GM12878 (cell line): ENCODE measurements around the gene DBN1. TPM values are rescaled to one million over a fixed set of nuclear protein-coding genes. Genes with fewer than 3 reads are reported as not detected.

ENCODE experiments used
- BCL11A ChIP-seq: IDR thresholded peaks from 2 replicates; pipeline ENCODE4 v1.6.1; 2011; ENCODE audit warnings: low read depth, low read length
- CHD2 ChIP-seq: IDR thresholded peaks from 2 replicates; pipeline ENCODE4 v1.6.1; 2011; ENCODE audit warnings: low read depth, low read length, improper control_type of control experiment, borderline replicate concordance
- E2F4 ChIP-seq: IDR thresholded peaks from 2 replicates; pipeline ENCODE4 v1.6.1; 2012; ENCODE audit warnings: low read depth, low read length, improper control_type of control experiment
- EP300 ChIP-seq, 2 experiments: fragments of 150-350 bp in 1 of 2; IDR thresholded peaks; 2 replicates each; pipeline ENCODE4 v1.6.1; 2011 to 2012; ENCODE audit warnings: low read depth in 2 of 2, low read length in 2 of 2, borderline replicate concordance in 1 of 2, improper control_type of control experiment in 1 of 2, inconsistent platforms in 1 of 2; ENCODE audit not compliant: control insufficient read depth in 1 of 2
- HDAC2 ChIP-seq: fragments of 200-600 bp; sonication (generic); IDR thresholded peaks from 2 replicates; pipeline ENCODE4 v1.6.1; 2017
- HDAC6 ChIP-seq: fragments of 200-600 bp; sonication (generic); IDR thresholded peaks from one replicate; pipeline ENCODE4 v1.8.0; 2017; ENCODE audit warnings: antibody characterized with exemption; ENCODE audit not compliant: unreplicated experiment
- LARP7 ChIP-seq: fragments of 450-650 bp; IDR thresholded peaks from 2 replicates; pipeline ENCODE4 v1.6.1; 2017; ENCODE audit warnings: mild to moderate bottlenecking
- NFIC ChIP-seq: IDR thresholded peaks from 2 replicates; pipeline ENCODE4 v1.6.1; 2012; ENCODE audit warnings: low read depth, mild to moderate bottlenecking, inconsistent platforms, low read length, moderate library complexity
- NR2C2 ChIP-seq: IDR thresholded peaks from 2 replicates; pipeline ENCODE4 v1.6.1; 2011; ENCODE audit warnings: borderline replicate concordance, low read depth; ENCODE audit not compliant: control insufficient read depth, insufficient read length
- PML ChIP-seq: IDR thresholded peaks from 2 replicates; pipeline ENCODE4 v1.6.1; 2012; ENCODE audit warnings: low read length, inconsistent platforms
- RAD21 ChIP-seq: IDR thresholded peaks from 2 replicates; pipeline ENCODE4 v1.6.1; 2011; ENCODE audit warnings: mild to moderate bottlenecking, low read depth, low read length, moderate library complexity; ENCODE audit not compliant: insufficient read depth
- RBBP5 ChIP-seq: fragments of 200-600 bp; sonication (generic); conservative IDR thresholded peaks from 2 replicates; pipeline ENCODE4 v1.6.1; 2016
- REST ChIP-seq: IDR thresholded peaks from 2 replicates; pipeline ENCODE4 v1.6.1; 2012; ENCODE audit warnings: mild to moderate bottlenecking, low read depth, low read length
- RUNX3 ChIP-seq: IDR thresholded peaks from 2 replicates; pipeline ENCODE4 v1.6.1; 2012; ENCODE audit warnings: low read length, inconsistent platforms
- TBL1XR1 ChIP-seq: IDR thresholded peaks from 2 replicates; pipeline ENCODE4 v1.6.1; 2012; ENCODE audit warnings: low read depth, low read length, improper control_type of control experiment
- USF2 ChIP-seq: IDR thresholded peaks from 2 replicates; pipeline ENCODE4 v1.6.1; 2011; ENCODE audit warnings: low read depth, low read length, improper control_type of control experiment, borderline replicate concordance
- YBX1 ChIP-seq: fragments of 450-650 bp; IDR thresholded peaks from 2 replicates; pipeline ENCODE4 v1.6.1; 2016; ENCODE audit warnings: antibody characterized with exemption
- ZNF622 ChIP-seq: fragments of 450-650 bp; IDR thresholded peaks from 2 replicates; pipeline ENCODE4 v1.6.1; 2017; ENCODE audit warnings: mild to moderate bottlenecking, inconsistent platforms
- ZZZ3 ChIP-seq: IDR thresholded peaks from 2 replicates; pipeline ENCODE4 v1.6.1; 2011; ENCODE audit warnings: low read depth; ENCODE audit not compliant: control insufficient read depth, insufficient read length
- polyA plus RNA-seq, 11 experiments: library from polyadenylated mRNA; depleted of rRNA in 4 of 11; unstranded in 6 of 11; stranded (reverse) in 5 of 11; fragments of >200 nt; fragmentation: Nextera tagmentation in 4 of 11; fragmentation: Illumina TruSeq in 1 of 11; extraction: Ambion mirVana in 4 of 11; extraction: Trizol in 1 of 11; gene quantifications; 1 replicate in 1 of 11; 2 replicates in 10 of 11; pipeline versions ENCODE4 v1.2.1 to v1.2.3, GENCODE V29; 2011 to 2016; ENCODE audit warnings: inconsistent platforms in 2 of 11, missing spikeins in 2 of 11, low read depth in 1 of 11
- total RNA-seq, 4 experiments: library from RNA; depleted of rRNA in 3 of 4; stranded (reverse); fragments of >200 nt in 3 of 4; fragmentation: Illumina TruSeq in 1 of 4; extraction: Trizol in 1 of 4; gene quantifications; 2 replicates each; pipeline versions ENCODE4 v1.2.1 to v1.2.3, GENCODE V29; 2013 to 2021
- TF ChIP-seq, protein P1 (sequence below): fragments of 450-650 bp; IDR thresholded peaks from 2 replicates; pipeline ENCODE4 v1.6.1; 2018; ENCODE audit warnings: borderline replicate concordance, mild to moderate bottlenecking; ENCODE audit not compliant: partially characterized antibody
- TF ChIP-seq, protein P2 (sequence below): fragments of 450-650 bp; IDR thresholded peaks from 2 replicates; pipeline ENCODE4 v1.6.1; 2017; ENCODE audit warnings: mild to moderate bottlenecking

DBN1 gene
- total and polyA plus RNA-seq, 10 of the 15 experiments (the other 5 are each of a cell fraction or from before 2014, with no cell fraction given): 0.18 to 81.0 (median 27.9) TPM

- TF ChIP-seq, protein P1, sequence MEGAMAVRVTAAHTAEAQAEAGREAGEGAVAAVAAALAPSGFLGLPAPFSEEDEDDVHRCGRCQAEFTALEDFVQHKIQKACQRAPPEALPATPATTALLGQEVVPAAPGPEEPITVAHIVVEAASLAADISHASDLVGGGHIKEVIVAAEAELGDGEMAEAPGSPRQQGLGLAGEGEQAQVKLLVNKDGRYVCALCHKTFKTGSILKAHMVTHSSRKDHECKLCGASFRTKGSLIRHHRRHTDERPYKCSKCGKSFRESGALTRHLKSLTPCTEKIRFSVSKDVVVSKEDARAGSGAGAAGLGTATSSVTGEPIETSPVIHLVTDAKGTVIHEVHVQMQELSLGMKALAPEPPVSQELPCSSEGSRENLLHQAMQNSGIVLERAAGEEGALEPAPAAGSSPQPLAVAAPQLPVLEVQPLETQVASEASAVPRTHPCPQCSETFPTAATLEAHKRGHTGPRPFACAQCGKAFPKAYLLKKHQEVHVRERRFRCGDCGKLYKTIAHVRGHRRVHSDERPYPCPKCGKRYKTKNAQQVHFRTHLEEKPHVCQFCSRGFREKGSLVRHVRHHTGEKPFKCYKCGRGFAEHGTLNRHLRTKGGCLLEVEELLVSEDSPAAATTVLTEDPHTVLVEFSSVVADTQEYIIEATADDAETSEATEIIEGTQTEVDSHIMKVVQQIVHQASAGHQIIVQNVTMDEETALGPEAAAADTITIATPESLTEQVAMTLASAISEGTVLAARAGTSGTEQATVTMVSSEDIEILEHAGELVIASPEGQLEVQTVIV: no peak
- no peak for TF ChIP-seq ZNF622
- TF ChIP-seq ZZZ3: no peak
- no peak for TF ChIP-seq USF2
- no peak for TF ChIP-seq HDAC6
- no peak for TF ChIP-seq LARP7
- TF ChIP-seq RBBP5: no peak
- no peak for TF ChIP-seq NFIC
- no peak for TF ChIP-seq YBX1
- TF ChIP-seq E2F4: no peak
- TF ChIP-seq REST: no peak
- TF ChIP-seq PML: no peak
- TF ChIP-seq RUNX3: no peak
- TF ChIP-seq BCL11A: no peak
- TF ChIP-seq HDAC2: no peak
- TF ChIP-seq EP300 (IDR thresholded peaks at IDR 0.05; ENCODE audit: borderline replicate concordance in 1 of 2, control insufficient read depth in 1 of 2, low read depth in 2 of 2, low read length in 2 of 2): no peak
- TF ChIP-seq CHD2: 0 out of 2 replicates have a peak, but pooled peaks have one; percentile 32
- TF ChIP-seq RAD21: peak; percentile 76
- TF ChIP-seq, protein P2, sequence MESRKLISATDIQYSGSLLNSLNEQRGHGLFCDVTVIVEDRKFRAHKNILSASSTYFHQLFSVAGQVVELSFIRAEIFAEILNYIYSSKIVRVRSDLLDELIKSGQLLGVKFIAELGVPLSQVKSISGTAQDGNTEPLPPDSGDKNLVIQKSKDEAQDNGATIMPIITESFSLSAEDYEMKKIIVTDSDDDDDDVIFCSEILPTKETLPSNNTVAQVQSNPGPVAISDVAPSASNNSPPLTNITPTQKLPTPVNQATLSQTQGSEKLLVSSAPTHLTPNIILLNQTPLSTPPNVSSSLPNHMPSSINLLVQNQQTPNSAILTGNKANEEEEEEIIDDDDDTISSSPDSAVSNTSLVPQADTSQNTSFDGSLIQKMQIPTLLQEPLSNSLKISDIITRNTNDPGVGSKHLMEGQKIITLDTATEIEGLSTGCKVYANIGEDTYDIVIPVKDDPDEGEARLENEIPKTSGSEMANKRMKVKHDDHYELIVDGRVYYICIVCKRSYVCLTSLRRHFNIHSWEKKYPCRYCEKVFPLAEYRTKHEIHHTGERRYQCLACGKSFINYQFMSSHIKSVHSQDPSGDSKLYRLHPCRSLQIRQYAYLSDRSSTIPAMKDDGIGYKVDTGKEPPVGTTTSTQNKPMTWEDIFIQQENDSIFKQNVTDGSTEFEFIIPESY: no peak
- TF ChIP-seq TBL1XR1: no peak
- TF ChIP-seq NR2C2: no peak
These were observed 27.5 kb upstream of the DBN1 start (continued) for GRCh38 chr5:177500685-177501522.
